OCI-LY7 (cell line): ENCODE measurements around the gene TKFC. TPM values are rescaled to one million over a fixed set of nuclear protein-coding genes. Genes with fewer than 3 reads are reported as not detected.

Source experiments
- BruUV-seq: library from RNA; stranded (reverse); fragments of 400-500 nt; replicated peaks from 2 replicates; lab custom pipeline; 2021; lab: Mats Ljungman, UMichigan
- CTCF ChIA-PET: fragments of 300-600 bp; sonication (Branson Sonifier 250); formaldehyde crosslinking; loops from one replicate; lab custom pipeline; 2022; ENCODE audit warnings: antibody characterized with exemption; ENCODE audit not compliant: unreplicated experiment; lab: Charles Lee
- POLR2A ChIA-PET: fragments of 300-600 bp; sonication (Branson Sonifier 250); formaldehyde crosslinking; loops from one replicate; lab custom pipeline; 2022; ENCODE audit warnings: antibody characterized with exemption; lab: Charles Lee
- DNase-seq: peaks from one replicate; pipeline ENCODE4 v3.0.0-alpha.2; 2015; ENCODE audit warnings: low spot score
- H2AFZ ChIP-seq: fragments of 200-600 bp; sonication (generic), shearing (Covaris generic); 2 replicates; pipeline ENCODE4 v1.6.1; 2014; ENCODE audit warnings: mild to moderate bottlenecking, antibody characterized with exemption, low read length, moderate library complexity
- H3K27ac ChIP-seq: fragments of 200-600 bp; sonication (generic); 2 replicates; pipeline ENCODE4 v1.5.1; 2014; ENCODE audit warnings: mixed run types, low read depth, mild to moderate bottlenecking, moderate library complexity, low read length, inconsistent platforms; ENCODE audit not compliant: poor library complexity, severe bottlenecking
- H3K36me3 ChIP-seq: fragments of 200-600 bp; sonication (generic); 2 replicates; pipeline ENCODE4 v1.6.1; 2014; ENCODE audit warnings: mild to moderate bottlenecking, antibody characterized with exemption, low read length, moderate library complexity, mixed read lengths; ENCODE audit not compliant: insufficient read depth
- H3K4me1 ChIP-seq: fragments of 200-600 bp; sonication (generic); 2 replicates; pipeline ENCODE4 v1.5.1; 2014; ENCODE audit warnings: mild to moderate bottlenecking, low read length; ENCODE audit not compliant: insufficient read depth, poor library complexity, severe bottlenecking
- H3K4me2 ChIP-seq: fragments of 200-600 bp; sonication (generic); 2 replicates; pipeline ENCODE4 v1.6.1; 2014; ENCODE audit warnings: mild to moderate bottlenecking, low read length
- H3K4me3 ChIP-seq: fragments of 200-600 bp; sonication (generic); 2 replicates; pipeline ENCODE4 v1.5.1; 2014; ENCODE audit warnings: mild to moderate bottlenecking, low read depth, low read length; ENCODE audit not compliant: poor library complexity, severe bottlenecking
- H3K79me2 ChIP-seq: fragments of 200-600 bp; sonication (generic); 2 replicates; pipeline ENCODE4 v1.6.1; 2016; ENCODE audit warnings: low read depth, mild to moderate bottlenecking, low read length, moderate library complexity, mixed read lengths; ENCODE audit not compliant: insufficient read depth
- H3K9me2 ChIP-seq: fragments of 200-600 bp; sonication (generic); 2 replicates; pipeline ENCODE4 v1.6.1; 2016; ENCODE audit warnings: mild to moderate bottlenecking, low read length, mixed read lengths; ENCODE audit not compliant: insufficient read depth
- H3K9me3 ChIP-seq: fragments of 200-600 bp; sonication (generic); 2 replicates; pipeline ENCODE4 v1.6.1; 2014; ENCODE audit warnings: mild to moderate bottlenecking, mixed run types, low read length, mixed read lengths
- H4K20me1 ChIP-seq: fragments of 200-600 bp; sonication (generic); 2 replicates; pipeline ENCODE4 v1.6.1; 2014; ENCODE audit warnings: mild to moderate bottlenecking, antibody characterized with exemption, low read length, moderate library complexity, mixed read lengths; ENCODE audit not compliant: insufficient read depth
- CTCF ChIP-seq: fragments of 200-600 bp; sonication (generic); conservative IDR thresholded peaks from 2 replicates; pipeline ENCODE4 v1.5.1; 2014; ENCODE audit warnings: mild to moderate bottlenecking, antibody characterized with exemption, low read length, moderate library complexity, mixed read lengths
- EZH2phosphoT487 ChIP-seq: fragments of 200-600 bp; sonication (generic); IDR thresholded peaks from 2 replicates; pipeline ENCODE4 v1.6.1; 2018; ENCODE audit warnings: low read depth, borderline replicate concordance, mild to moderate bottlenecking, mixed run types, antibody characterized with exemption, low read length, moderate library complexity, mixed read lengths
- intact Hi-C: fragments of 100-400 bp; cut with micrococcal nuclease; formaldehyde crosslinking; loops from one replicate; pipeline ENCODE4 v1.10.0; 2022; ENCODE audit not compliant: unreplicated experiment
- total RNA-seq, 2 experiments: library from RNA; depleted of rRNA in 1 of 2; stranded (reverse); fragments of >200 nt in 1 of 2; shearing (Covaris generic) in 1 of 2; gene quantifications; 2 replicates each; pipeline ENCODE4 v1.2.3, GENCODE V29; 2014 to 2022

TKFC gene
- total RNA-seq, 2 experiments from 2014 or later: 77.8 to 166 TPM

GRCh38 chr11:61315260-61315659, 17.8 kb upstream of the TKFC start:
- TF ChIP-seq CTCF: no peak
- no peak for TF ChIP-seq EZH2phosphoT487
- BruUV-seq: no TSS peak
- H3K9me2 ChIP-seq: no peaks in the 10 kb centered on the region
- CTCF ChIA-PET: no interaction called here
- no peaks in the 10 kb centered on the region for H3K4me1 ChIP-seq
- H4K20me1 ChIP-seq: no peaks in the 10 kb centered on the region
- POLR2A ChIA-PET: interaction anchor here (0.7 to 1.5 kb wide), 2 partner anchors 10 to 19 kb away, joined by 3 to 4 read pairs; no protein-coding TSS in a partner anchor
- no peak overlapping the region for H2AFZ ChIP-seq
- H3K27ac ChIP-seq: no peak overlapping the region
- peaks cover 97% of the 10 kb centered on the region for H3K36me3 ChIP-seq
- intact Hi-C loops: no loop called here
- H3K4me3 ChIP-seq: no peak overlapping the region
- no peaks in the 10 kb centered on the region for H3K79me2 ChIP-seq
- no peaks in the 10 kb centered on the region for H3K9me3 ChIP-seq
- no peak overlapping the region for H3K4me2 ChIP-seq
- no peak for DNase-seq

- TF ChIP-seq EZH2phosphoT487: no peak
- no peak for TF ChIP-seq CTCF
- peaks cover 99% of the 10 kb centered on the region for H3K36me3 ChIP-seq
- no peak overlapping the region for H3K27ac ChIP-seq
- no peaks in the 10 kb centered on the region for H4K20me1 ChIP-seq
- ChIA-PET CTCF (interaction anchor here (0.6 kb wide), 1 partner anchor 45 kb away, joined by 17 read pairs; no protein-coding TSS in a partner anchor), POLR2A (interaction anchor here (0.5 to 1.2 kb wide), 3 partner anchors 30 to 1344 kb away, joined by 3 to 4 read pairs (median 3); no protein-coding TSS in a partner anchor)
- H3K4me3 ChIP-seq: no peak overlapping the region
- no peak overlapping the region for H2AFZ ChIP-seq
- BruUV-seq: no TSS peak
- H3K9me2 ChIP-seq: no peaks in the 10 kb centered on the region
- peaks cover under 1% of the 10 kb centered on the region for H3K4me1 ChIP-seq
- no peak overlapping the region for H3K4me2 ChIP-seq
- peaks cover 34% of the 10 kb centered on the region for H3K79me2 ChIP-seq
- intact Hi-C loops: no loop called here
- DNase-seq: no peak
- H3K9me3 ChIP-seq: no peaks in the 10 kb centered on the region
These were observed 7.2 kb upstream of the TKFC start for GRCh38 chr11:61325649-61326414.

- H3K4me3 ChIP-seq: no peak overlapping the region
- no peak for DNase-seq
- no peak overlapping the region for H3K4me2 ChIP-seq
- H3K4me1 ChIP-seq: peaks cover 12% of the 10 kb centered on the region
- ChIA-PET POLR2A (interaction anchor here (0.6 to 1.2 kb wide), 3 partner anchors 11 to 829 kb away, joined by 3 to 6 read pairs (median 5); no protein-coding TSS in a partner anchor), CTCF (no interaction called here)
- BruUV-seq: no TSS peak
- H3K79me2 ChIP-seq: peaks cover 52% of the 10 kb centered on the region
- no peak overlapping the region for H3K27ac ChIP-seq
- no peak overlapping the region for H2AFZ ChIP-seq
- no peak for TF ChIP-seq EZH2phosphoT487
- no peak for TF ChIP-seq CTCF
- H3K9me2 ChIP-seq: no peaks in the 10 kb centered on the region
- intact Hi-C loops: no loop called here
- peaks cover 11% of the 10 kb centered on the region for H4K20me1 ChIP-seq
- H3K36me3 ChIP-seq: peaks cover 90% of the 10 kb centered on the region
- H3K9me3 ChIP-seq: no peaks in the 10 kb centered on the region
These were observed 5.4 kb upstream of the TKFC start for GRCh38 chr11:61327669-61328071.
